ENCODE results near the gene VRTN. TPM values are rescaled to one million over a fixed set of nuclear protein-coding genes. Genes with fewer than 3 reads are reported as not detected.
"Not testable (repeated sequence)": the region's sequence is repeated elsewhere in the genome, so short reads cannot be mapped to it uniquely, and the experiment has no call there.

The VRTN gene
- total RNA-seq, 2 experiments from 2014 or later: not detected

DNA sequence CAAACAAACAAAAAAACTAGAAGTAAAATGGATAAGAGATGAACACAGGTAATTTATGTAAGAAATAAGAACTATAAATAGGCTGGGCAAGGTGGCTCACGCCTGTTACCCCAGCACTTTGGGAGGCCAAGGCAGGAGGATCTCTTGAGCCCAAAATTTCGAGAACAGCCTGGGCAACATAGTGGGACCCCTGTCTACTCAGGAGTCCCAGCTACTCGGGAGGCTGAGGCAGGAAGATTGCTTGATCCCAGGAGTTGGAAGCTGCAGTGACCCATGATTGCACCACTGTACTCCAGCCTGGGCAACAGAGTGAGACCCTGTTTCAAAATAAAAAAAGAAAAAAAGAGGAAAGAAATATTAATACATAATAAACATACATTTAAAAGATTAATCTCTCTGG, 22.8 kb upstream of the VRTN start:
- DNase-seq: no peak
- H3K27ac Mint-ChIP-seq: no peak overlapping the region
- H3K4me3 Mint-ChIP-seq: no peak overlapping the region
- H3K36me3 Mint-ChIP-seq (ENCODE audit: low read depth): no peaks in the 10 kb centered on the region
- ChIA-PET POLR2A (no interaction called here), CTCF (interaction anchor here (1.3 kb wide), 1 partner anchor 8 kb away, joined by 3 read pairs; no protein-coding TSS in a partner anchor)
- H3K27me3 Mint-ChIP-seq: peaks cover 15% of the 10 kb centered on the region
- no peaks in the 10 kb centered on the region for H3K4me1 Mint-ChIP-seq
- no peaks in the 10 kb centered on the region for H3K9me3 Mint-ChIP-seq

DNA sequence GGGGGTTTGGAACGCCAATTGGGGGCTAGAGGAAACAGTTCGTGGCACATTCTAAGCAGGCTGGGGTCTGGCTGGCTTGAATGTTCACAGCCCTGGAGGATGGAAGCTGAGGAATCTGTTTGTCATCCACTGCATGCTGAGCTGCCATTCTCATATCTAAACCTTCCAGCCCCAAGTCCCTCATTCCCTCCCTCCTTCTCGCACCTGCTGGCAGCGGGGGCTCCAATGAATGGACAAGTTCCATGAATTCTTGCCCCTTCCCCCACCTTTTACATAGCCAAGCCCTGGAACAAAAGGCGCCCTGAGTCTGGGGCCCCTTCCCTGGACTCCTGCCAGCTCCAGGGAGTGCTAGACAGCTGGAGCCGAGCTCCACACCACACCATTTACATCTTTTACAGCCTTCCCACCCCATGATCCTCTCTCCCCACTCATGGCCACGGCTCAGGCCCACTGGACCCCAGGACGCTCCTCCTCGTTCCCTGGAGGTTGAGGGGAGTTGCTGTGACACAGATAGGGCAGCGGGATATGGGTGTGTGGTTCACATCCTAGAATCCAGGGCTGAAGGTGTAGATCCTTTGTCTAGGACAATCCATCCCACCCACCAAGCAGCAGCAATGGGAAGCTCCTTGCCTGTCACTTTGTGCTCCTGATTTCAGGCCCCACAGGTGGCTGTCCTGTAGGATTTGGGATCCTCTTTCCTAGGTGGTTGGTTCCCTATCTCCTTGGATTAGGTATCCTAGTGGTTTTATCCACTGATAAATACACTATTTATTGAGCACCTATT, 21.7 kb upstream of the VRTN start:
- H3K4me3 Mint-ChIP-seq: no peak overlapping the region
- peaks cover 11% of the 10 kb centered on the region for H3K27me3 Mint-ChIP-seq
- no peak for DNase-seq
- no peaks in the 10 kb centered on the region for H3K9me3 Mint-ChIP-seq
- POLR2A ChIA-PET: no interaction called here
- CTCF ChIA-PET: interaction anchor here (1.3 kb wide), 1 partner anchor 9 kb away, joined by 3 read pairs; no protein-coding TSS in a partner anchor
- H3K36me3 Mint-ChIP-seq (ENCODE audit: low read depth): no peaks in the 10 kb centered on the region
- H3K4me1 Mint-ChIP-seq: no peaks in the 10 kb centered on the region
- no peak overlapping the region for H3K27ac Mint-ChIP-seq

DNA sequence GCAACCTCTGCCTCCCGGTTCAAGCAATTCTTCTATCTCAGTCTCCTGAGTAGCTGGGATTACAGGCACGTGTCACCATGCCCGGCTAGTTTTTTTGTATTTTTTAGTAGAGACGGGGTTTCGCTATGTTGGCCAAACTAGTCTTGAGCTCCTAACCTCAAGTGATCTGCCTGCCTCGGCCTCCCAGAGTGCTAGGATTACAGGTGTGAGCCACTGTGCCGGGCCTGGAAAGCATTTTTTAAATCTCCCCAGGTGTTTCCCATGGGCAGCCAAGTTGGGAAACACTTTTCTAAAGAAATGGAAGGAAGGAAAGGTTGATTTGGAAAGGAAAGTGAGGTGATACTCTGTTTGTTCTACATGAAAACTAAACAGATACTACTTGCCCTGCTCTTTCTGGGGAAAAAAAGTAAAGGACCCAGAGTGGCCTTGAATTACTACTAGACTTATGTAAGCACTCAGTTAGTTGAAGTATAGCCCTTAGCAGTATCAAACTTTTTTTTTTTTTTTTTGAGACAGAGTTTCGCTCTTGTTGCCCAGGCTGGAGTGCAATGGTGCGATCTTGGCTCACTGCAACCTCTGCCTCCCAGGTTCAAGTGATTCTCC, 18.2 kb upstream of the VRTN start:
- not testable (repeated sequence) for H3K36me3 Mint-ChIP-seq (ENCODE audit: low read depth); H3K9me3 Mint-ChIP-seq; H3K27ac Mint-ChIP-seq

DNA sequence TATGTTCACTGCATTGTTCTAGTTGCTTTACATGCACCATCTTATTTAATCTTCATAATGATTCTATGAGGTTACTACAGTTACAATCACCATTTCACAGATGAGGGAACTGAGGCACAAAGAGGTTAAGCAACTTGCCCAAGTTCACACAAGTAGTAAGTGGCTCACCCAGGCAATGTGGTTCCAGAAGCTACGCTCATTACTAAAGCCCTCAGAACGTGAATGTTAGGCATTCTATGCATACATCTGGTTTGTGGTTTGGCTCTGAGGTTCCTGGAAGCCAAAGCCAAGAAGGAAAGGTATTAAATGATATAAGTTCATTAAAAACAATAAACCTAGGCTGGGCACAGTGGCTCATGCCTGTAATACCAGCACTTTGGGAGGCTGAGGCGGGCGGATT, 14.4 kb upstream of the VRTN start:
- Mint-ChIP-seq H3K36me3 (ENCODE audit: low read depth) (no peaks in the 10 kb centered on the region), H3K27me3 (peaks cover 9% of the 10 kb centered on the region), H3K4me3 (no peak overlapping the region), H3K4me1 (no peaks in the 10 kb centered on the region), H3K27ac (no peak overlapping the region), H3K9me3 (no peaks in the 10 kb centered on the region)
- no peak for DNase-seq
- CTCF ChIA-PET: no interaction called here
- POLR2A ChIA-PET: no interaction called here

More for the DNA sequence above, 18.2 kb upstream of the VRTN start:
- POLR2A ChIA-PET, H3K4me1 Mint-ChIP-seq, H3K4me3 Mint-ChIP-seq, DNase-seq: not testable (repeated sequence)
- H3K27me3 Mint-ChIP-seq: peaks cover 10% of the 10 kb centered on the region
- CTCF ChIA-PET: interaction anchor here (0.6 to 1.0 kb wide), 3 partner anchors 9 to 423 kb away, joined by 3 to 5 read pairs (median 4); no protein-coding TSS in a partner anchor

DNA sequence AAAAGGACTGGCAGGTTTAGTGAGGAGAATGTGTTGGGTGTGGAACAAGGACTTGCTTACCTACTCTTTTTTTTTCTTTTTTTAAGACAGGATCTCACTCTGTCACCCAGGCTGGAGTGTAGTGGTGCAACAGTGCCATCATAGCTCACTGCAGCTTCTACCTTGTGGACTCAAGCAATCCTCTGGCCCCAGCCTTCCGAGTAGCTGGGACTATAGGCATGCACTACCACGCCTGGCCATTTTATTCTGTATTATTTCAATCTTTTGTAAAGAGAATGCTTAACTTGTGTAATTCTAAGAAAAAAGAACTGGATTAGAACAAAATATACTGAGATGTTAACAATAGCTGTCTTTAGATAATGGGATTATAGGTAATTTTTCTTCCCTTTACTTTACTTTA, 1.9 kb upstream of the VRTN start:
- Mint-ChIP-seq H3K4me1 (no peaks in the 10 kb centered on the region), H3K36me3 (ENCODE audit: low read depth) (no peaks in the 10 kb centered on the region), H3K27ac (no peak overlapping the region), H3K9me3 (no peaks in the 10 kb centered on the region), H3K4me3 (no peak overlapping the region), H3K27me3 (peaks cover 16% of the 10 kb centered on the region)
- ChIA-PET POLR2A (no interaction called here), CTCF (interaction anchor here (0.9 to 1.4 kb wide), 2 partner anchors 15 to 263 kb away, joined by 3 to 4 read pairs; no protein-coding TSS in a partner anchor)
- no peak for DNase-seq

DNA sequence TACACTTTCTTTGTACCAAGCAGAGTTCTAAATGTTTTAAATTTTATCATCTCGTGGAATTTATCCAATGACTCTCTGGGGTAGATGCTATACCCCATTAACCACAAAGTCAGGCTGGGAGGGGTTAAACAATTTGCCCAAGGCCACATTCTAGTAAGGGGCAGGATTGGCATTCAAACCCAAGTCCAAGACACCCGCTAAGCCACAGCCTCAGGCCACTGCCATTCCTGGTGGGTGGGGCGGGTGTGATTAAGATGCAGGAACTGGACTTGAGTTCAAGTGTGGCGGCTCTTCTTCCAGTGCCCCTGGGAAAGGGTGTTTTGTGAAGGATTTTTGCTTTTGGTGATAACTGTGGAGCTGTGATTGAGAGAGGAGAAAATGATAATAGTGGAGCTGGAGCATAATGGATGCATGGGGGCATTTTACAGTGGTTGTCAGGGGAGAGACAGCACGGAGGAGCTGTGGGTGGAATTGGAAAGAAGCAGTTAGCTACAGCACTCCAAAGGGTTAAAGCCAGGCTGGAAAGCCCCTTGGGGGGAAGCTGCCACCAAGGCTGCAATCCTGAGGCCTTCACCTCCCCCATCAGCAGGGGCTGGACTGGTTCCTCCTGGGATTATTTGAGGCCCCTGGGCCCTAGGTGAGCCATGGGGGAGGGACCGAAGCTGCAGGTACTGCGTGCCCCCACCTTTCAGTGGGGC, 1.0 kb upstream of the VRTN start:
- ChIA-PET CTCF (no interaction called here), POLR2A (no interaction called here)
- no peaks in the 10 kb centered on the region for H3K9me3 Mint-ChIP-seq
- peaks cover 16% of the 10 kb centered on the region for H3K27me3 Mint-ChIP-seq
- no peaks in the 10 kb centered on the region for H3K36me3 Mint-ChIP-seq (ENCODE audit: low read depth)
- DNase-seq: no peak
- no peak overlapping the region for H3K27ac Mint-ChIP-seq
- no peak overlapping the region for H3K4me3 Mint-ChIP-seq
- no peaks in the 10 kb centered on the region for H3K4me1 Mint-ChIP-seq

DNA sequence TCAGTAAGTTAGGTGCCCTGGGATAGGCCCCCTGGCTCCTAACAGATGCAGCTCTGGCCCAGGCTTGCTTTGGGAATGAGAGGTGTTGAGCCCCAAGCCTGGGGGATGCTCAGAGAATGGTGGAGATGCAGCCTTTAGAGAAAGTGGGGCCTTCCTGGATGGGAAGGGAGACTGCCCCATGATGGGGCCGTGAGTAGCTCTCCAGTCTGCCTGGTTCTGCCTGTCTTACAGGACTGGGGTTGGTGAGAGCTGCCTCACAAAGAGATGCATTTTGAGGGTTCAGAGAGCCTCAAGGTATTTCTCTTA, 523 bp upstream of the VRTN start:
- H3K36me3 Mint-ChIP-seq (ENCODE audit: low read depth): no peaks in the 10 kb centered on the region
- H3K9me3 Mint-ChIP-seq: no peaks in the 10 kb centered on the region
- ChIA-PET POLR2A (no interaction called here), CTCF (no interaction called here)
- H3K4me1 Mint-ChIP-seq: no peaks in the 10 kb centered on the region
- no peak overlapping the region for H3K27ac Mint-ChIP-seq
- no peak overlapping the region for H3K4me3 Mint-ChIP-seq
- DNase-seq: no peak
- H3K27me3 Mint-ChIP-seq: peaks cover 21% of the 10 kb centered on the region

DNA sequence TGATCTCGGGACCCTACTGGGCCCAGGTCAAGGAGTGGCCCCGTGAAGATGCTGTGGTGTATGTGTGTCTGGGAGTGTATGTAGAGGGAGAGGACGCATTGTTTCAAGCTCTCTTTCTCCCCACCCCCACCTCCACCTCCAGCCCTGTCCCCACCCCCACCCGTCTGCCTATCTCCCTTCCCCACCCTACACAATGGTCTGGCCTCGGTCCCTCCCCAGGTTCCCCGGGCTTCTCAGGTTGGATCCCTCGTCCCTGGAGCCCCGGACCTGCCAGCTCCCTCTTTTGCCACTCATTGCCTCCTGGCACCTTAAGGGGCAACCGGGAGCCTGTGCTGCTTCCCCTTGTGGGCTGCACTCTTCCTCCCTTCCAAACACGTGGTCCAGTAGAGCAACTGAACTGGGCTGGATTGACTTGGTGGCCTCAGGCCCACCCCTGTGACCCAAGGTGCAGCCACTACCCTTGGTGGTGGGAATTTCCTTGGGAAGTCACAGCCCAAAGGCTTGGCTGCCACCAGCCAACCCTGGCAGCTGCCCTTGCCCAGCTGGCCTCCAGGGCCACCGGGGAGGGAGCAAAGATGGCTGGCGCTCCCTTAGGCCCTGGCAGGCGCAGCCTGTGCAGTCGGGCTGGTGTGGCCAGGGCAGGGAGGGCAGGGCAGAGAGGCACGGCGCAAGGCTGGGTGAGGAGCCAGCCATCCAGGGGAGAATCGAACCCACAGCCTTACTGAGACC, 628 bp downstream of the VRTN start:
- DNase-seq: no peak
- Mint-ChIP-seq H3K9me3 (no peaks in the 10 kb centered on the region), H3K27me3 (peaks cover 17% of the 10 kb centered on the region), H3K4me3 (no peak overlapping the region), H3K36me3 (ENCODE audit: low read depth) (no peaks in the 10 kb centered on the region), H3K4me1 (no peaks in the 10 kb centered on the region), H3K27ac (no peak overlapping the region)
- POLR2A ChIA-PET: no interaction called here
- CTCF ChIA-PET: no interaction called here

DNA sequence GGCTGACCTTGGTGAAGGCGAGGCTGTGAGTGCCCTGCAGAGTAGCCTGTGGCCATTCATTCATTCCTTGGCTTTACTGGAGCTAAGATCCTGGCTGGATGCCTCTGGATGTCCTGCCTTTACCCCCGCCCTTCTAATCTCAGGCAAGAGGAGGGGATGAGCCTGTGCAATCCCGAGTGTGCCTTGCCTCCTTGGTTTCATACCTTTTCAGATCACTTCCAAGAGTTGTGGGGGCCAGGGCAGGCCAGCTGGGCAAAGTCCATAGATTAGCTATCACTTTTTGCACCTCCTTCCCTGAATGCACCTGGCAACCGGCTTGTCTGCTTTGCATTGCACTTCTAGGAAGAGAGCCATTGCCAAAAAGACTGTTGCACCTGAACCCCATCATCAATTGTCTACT, 1.5 kb downstream of the VRTN start:
- POLR2A ChIA-PET: interaction anchor here (0.5 kb wide), 1 partner anchor 187 kb away, joined by 3 read pairs; no protein-coding TSS in a partner anchor
- no peak for DNase-seq
- H3K4me1 Mint-ChIP-seq: no peaks in the 10 kb centered on the region

DNA sequence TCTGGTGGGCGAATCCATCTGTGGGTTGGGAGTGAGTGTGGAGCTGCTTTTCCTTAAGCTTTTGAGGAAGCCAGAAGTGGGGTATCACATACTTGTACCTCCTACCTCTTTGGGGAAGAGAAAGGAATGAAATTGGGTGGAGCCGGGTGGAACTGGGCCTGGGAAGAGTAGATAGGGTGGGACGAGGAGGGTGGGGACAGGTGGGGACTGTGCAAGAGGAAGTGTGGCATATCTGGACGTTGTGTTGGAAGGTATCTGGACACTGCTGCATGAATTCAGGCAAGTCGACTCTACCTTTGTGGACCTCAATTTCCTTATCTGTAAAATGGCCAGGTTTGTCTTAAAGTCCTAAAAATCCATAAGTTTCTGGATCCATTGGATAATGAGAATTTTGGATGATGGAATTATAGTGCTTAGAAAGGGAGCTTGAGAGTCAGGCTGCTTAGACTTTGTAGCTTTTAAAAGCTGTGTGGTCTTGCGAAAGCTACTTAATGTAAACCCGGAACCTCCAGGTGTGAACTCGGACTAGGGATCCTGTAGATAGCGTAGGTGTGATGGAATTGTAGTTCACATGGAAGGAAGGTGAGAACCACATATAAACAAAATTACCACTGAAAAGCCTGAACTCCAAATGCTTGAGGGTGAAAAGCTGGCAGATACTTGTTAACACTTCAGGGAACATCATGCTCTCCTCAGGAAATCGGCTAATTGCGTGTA, 2.1 kb downstream of the VRTN start:
- Mint-ChIP-seq H3K36me3 (ENCODE audit: low read depth) (no peaks in the 10 kb centered on the region), H3K27me3 (peaks cover 15% of the 10 kb centered on the region), H3K27ac (no peak overlapping the region), H3K4me1 (no peaks in the 10 kb centered on the region), H3K9me3 (no peaks in the 10 kb centered on the region), H3K4me3 (no peak overlapping the region)
- POLR2A ChIA-PET: interaction anchor here (0.5 kb wide), 1 partner anchor 187 kb away, joined by 3 read pairs; no protein-coding TSS in a partner anchor
- CTCF ChIA-PET: no interaction called here
- DNase-seq: no peak

More for the DNA sequence above, 1.5 kb downstream of the VRTN start:
- no peaks in the 10 kb centered on the region for H3K9me3 Mint-ChIP-seq
- H3K27ac Mint-ChIP-seq: no peak overlapping the region
- no peak overlapping the region for H3K4me3 Mint-ChIP-seq
- CTCF ChIA-PET: no interaction called here
- H3K36me3 Mint-ChIP-seq (ENCODE audit: low read depth): no peaks in the 10 kb centered on the region
- H3K27me3 Mint-ChIP-seq: peaks cover 15% of the 10 kb centered on the region

DNA sequence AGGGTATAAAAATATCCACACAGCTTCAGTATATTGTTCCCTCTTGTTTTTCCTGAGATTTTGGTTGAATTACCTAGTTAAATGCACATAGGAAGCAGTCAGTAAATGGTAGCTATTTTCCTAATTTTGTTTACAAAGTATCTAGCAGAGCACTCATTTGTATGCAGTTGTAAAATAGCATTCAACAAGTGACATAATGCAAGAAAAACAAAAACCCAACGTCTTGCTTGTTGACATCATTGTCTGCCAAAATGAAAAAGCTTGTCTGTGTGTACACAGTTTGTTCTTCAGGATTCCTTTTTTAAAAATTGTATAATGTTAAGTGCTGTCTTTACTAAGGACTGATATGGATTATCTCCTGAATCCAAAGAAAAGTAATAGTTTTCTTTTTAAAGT, 2.7 kb downstream of the VRTN start:
- Mint-ChIP-seq H3K36me3 (ENCODE audit: low read depth) (no peaks in the 10 kb centered on the region), H3K4me3 (no peak overlapping the region), H3K9me3 (no peaks in the 10 kb centered on the region), H3K27ac (no peak overlapping the region), H3K4me1 (no peaks in the 10 kb centered on the region), H3K27me3 (peaks cover 15% of the 10 kb centered on the region)
- CTCF ChIA-PET: no interaction called here
- DNase-seq: no peak
- POLR2A ChIA-PET: interaction anchor here (0.5 kb wide), 1 partner anchor 254 kb away, joined by 3 read pairs; no protein-coding TSS in a partner anchor

DNA sequence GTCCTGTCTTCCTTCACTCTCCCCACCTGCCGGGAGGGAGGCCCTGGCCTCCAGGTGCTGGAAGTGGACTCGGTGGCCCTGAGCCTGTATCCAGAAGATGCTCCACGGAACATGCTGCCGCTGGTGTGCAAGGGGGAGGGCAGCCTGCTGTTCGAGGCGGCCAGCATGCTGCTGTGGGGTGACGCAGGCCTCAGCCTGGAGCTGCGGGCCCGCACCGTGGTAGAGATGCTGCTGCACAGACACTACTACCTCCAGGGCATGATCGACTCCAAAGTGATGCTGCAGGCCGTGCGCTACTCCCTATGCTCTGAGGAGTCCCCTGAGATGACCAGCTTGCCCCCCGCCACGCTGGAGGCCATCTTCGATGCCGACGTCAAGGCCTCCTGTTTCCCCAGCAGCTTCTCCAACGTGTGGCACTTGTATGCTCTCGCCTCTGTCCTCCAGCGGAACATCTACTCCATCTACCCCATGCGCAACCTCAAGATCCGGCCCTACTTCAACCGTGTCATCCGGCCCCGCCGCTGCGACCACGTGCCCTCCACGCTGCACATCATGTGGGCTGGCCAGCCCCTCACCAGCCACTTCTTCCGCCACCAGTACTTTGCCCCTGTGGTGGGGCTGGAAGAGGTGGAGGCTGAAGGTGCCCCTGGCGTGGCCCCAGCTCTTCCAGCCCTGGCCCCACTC, 8.8 kb downstream of the VRTN start:
- CTCF ChIA-PET: no interaction called here
- POLR2A ChIA-PET: no interaction called here
- Mint-ChIP-seq H3K9me3 (no peaks in the 10 kb centered on the region), H3K4me3 (no peak overlapping the region), H3K4me1 (no peaks in the 10 kb centered on the region), H3K36me3 (ENCODE audit: low read depth) (no peaks in the 10 kb centered on the region), H3K27me3 (peaks cover 5% of the 10 kb centered on the region), H3K27ac (no peak overlapping the region)
- DNase-seq: no peak
